ENCODE results near the gene AHNAK2.
"Not testable (repeated sequence)": the region's sequence is repeated elsewhere in the genome, so short reads cannot be mapped to it uniquely, and the experiment has no call there.

Gene AHNAK2

GRCh38 chr14:104924421-104925213 lies 53.6 kb downstream of the AHNAK2 start, which contains the start of gene PLD4:
Gene PLD4 (plus strand): TSS chr14:104924879. CDS start chr14:104927141, 2,262 bp downstream.
- DNase-seq: no peak

DNA sequence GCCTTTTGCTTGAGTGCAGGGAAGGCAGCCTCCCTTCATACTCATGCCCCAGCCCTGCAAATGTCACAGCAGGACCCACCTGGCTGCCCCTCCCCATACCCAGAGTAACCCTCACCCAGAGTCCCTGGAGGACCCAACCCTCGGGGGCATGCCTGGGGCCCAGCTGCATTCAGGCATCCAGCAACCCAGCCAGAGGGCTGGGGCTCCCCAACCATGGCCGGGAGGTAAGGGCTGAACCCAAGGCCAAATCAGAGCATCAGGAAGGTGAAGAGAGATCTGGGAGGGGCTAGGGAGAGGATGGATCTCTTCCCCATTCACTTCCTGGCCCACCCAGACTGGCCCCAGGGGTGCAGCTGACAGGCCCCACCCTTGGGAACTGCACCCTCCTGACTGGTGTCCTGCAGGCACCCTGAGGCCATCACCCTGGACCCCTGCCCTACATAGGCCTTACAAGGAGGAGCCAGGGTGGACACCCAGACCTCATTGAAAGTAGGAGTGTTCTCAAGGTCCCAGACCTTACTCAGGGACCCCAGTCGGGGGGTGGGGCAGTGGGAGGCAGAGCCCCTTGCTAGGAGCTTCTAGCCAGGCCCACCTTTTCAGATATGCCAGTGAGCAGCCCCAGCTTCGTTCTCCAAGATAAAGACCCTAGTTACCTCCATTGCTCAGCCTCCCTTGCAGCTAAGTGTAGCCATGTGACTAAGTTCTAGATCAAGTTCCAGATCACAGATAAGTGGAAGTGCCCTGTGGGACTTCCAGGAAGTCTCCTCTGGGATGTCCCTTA lies 54.3 kb downstream of the AHNAK2 start:
- no peak for DNase-seq

- DNase-seq: no peak
These were observed 58.2 kb downstream of the AHNAK2 start for GRCh38 chr14:104919993-104920315.

DNA sequence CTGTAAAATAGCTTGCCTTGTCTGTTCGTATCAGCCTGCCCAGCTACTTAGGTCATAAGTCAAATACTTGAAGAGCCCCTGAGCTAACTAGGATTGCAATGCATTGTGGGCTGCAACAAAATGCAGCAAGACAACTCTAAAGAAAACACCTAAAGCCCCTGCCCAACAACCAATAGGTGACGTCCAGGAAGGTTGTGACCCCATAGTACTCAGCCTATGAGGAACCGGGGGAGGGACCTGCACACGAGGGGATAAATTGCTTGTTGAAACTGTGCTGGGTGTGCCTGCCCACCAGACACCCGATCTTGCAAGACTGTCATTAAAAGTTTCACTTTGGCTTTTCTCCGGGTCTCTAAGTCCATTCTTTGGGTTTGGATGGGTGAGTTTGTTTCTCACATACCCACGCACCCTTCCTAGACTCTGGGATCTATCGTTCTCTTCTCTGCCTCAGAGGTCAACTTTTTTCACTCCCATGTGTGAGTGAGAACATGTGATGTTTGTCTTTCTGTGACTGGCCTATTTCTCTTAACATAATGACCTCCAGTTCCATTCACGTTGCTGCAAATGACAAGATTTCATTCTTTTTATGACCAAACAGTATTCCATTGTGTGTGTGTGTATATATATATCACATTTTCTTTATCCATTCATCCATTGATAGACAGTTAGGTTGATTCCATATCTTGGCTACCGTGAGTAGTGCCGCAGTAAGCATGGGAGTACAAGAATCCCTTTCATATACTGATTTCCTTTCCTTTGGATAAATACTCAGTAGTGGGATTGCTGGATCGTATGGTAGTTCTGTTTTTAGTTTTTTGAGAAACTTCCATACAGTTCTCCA lies 58.8 kb downstream of the AHNAK2 start:
- DNase-seq: not testable (repeated sequence)

- DNase-seq: no peak
These were observed 60.2 kb downstream of the AHNAK2 start for GRCh38 chr14:104917993-104918392.

DNA sequence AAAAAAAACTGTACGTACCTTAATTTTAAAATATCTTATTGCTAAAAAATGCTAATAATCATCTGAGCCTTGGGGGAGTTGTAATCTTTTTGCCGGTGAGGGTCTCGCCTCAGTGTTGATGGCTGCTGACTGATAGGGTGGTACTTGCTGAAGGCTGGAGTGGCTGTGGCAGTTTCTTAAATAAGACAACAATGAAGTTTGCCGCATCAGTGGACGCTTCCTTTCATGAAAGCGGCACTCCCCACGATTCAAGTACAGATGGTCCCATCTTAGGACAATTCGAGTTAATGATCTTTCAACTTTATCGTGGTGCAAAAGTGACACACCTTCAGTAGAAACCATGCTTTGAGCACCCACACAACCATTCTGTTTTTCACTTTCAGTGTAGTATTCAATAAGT lies 61.1 kb downstream of the AHNAK2 start:
- no peak for DNase-seq

- DNase-seq: peak; percentile 91
These were observed 64.7 kb downstream of the AHNAK2 start for GRCh38 chr14:104913435-104913834.

- no peak for DNase-seq
These were observed 66.1 kb downstream of the AHNAK2 start for GRCh38 chr14:104912053-104912452.

- DNase-seq: no peak
These were observed 69.9 kb downstream of the AHNAK2 start for GRCh38 chr14:104908303-104908702.

DNA sequence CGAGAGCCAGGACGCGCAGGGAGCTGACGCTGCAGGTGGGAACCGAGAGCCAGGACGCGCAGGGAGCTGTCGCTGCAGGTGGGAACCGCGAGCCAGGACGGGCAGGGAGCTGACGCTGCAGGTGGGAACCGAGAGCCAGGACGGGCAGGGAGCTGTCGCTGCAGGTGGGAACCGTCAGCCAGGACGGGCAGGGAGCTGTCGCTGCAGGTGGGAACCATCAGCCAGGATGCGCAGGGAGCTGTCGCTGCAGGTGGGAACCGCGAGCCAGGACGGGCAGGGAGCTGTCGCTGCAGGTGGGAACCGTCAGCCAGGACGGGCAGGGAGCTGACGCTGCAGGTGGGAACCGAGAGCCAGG lies 72.6 kb downstream of the AHNAK2 start:
- DNase-seq: not testable (repeated sequence)

DNA sequence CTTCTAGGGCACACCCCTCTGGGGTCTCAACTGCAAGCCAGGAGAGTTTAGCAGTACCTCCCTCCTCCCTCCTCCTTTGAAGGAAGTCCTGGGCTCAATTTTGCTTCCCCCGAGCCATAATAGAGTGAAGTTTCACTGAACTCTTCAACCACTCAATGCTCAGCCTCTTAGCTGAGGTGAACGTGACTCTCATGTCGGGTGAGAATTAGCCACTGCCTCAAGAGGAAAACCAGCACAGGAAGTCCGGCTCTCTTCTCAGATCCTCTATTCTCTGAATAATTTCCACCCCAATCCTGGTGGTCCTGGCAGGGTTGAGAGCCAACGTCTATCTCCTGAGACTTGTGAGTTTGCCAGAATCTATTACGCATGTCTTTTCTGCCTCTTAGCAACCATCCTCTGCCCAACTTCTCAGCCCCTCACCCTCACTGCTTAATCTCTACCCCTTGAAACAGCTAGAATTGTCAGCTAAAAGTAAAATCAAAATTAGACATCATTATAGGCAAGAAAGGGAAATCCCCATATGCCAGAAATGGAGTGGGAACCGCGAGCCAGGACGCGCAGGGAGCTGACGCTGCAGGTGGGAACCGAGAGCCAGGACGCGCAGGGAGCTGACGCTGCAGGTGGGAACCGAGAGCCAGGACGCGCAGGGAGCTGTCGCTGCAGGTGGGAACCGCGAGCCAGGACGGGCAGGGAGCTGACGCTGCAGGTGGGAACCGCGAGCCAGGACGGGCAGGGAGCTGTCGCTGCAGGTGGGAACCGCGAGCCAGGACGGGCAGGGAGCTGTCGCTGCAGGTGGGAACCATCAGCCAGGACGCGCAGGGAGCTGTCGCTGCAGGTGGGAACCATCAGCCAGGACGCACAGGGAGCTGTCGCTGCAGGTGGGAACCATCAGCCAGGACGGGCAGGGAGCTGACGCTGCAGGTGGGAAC lies 73.3 kb downstream of the AHNAK2 start:
- DNase-seq: not testable (repeated sequence)

GRCh38 chr14:104903990-104904389 lies 74.2 kb downstream of the AHNAK2 start:
- DNase-seq: no peak

DNA sequence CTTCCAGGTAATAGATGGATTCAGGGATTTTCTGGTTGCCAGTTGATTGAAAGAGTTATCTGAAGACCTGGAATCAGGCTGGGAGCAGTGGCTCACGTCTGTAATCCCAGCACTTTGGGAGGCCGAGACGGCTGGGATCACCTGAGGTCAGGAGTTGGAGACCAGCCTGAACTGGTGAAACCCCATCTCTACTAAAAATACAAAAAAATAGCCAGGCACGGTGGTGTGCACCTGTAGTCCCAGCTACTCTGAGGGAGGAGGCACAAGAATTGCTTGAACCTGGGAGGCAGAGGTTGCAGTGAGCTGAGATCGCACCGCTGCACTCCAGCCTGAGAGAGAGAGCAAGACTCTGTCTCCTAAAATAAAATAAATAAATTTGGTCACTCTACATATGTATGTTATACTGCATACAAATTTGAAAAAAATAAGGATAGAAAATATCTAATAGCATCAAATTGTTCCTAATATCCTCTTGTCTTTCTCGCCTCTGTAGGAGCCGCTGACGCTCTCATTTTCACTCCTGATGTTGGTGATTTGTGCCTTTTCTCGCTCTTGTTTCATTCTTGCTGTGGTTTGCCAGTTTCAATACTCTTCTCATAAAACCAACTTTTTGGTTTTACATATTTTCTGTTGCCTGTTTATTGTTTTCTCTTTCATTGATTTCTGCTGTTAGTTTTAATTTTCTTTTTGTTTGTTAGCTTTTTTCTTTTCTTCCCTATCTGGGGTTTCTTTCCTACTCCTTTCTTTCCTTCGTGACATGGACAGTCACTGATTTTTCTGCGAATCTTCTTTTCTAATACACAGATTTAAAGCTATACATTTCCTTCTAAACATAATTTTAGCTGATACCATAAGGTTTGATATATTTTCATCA lies 77.3 kb downstream of the AHNAK2 start:
- no peak for DNase-seq

GRCh38 chr14:104899781-104900180 lies 78.4 kb downstream of the AHNAK2 start:
- DNase-seq: no peak

- no peak for DNase-seq
These were observed 79.2 kb downstream of the AHNAK2 start for GRCh38 chr14:104898870-104899510.

DNA sequence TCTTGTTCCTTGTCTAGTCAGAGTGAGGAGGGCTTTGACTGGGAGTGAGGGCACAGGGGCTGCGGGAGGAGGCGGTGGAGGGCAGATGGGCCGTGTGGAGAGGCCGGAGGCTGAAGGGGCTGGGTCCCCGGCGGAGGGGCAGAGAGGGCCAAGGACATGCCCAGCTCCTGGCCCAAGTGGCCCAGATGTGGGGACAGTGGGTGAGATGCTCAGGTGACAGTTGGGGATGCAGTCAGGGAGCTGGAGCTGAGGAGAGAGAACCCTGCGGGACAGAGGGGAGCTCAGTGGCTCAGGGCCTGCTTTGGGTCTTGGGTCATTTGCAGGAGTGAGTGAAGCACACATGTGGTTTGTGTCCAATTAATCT lies 80.0 kb downstream of the AHNAK2 start:
- no peak for DNase-seq

GRCh38 chr14:104897330-104898194 lies 80.6 kb downstream of the AHNAK2 start:
- DNase-seq: no peak

DNA sequence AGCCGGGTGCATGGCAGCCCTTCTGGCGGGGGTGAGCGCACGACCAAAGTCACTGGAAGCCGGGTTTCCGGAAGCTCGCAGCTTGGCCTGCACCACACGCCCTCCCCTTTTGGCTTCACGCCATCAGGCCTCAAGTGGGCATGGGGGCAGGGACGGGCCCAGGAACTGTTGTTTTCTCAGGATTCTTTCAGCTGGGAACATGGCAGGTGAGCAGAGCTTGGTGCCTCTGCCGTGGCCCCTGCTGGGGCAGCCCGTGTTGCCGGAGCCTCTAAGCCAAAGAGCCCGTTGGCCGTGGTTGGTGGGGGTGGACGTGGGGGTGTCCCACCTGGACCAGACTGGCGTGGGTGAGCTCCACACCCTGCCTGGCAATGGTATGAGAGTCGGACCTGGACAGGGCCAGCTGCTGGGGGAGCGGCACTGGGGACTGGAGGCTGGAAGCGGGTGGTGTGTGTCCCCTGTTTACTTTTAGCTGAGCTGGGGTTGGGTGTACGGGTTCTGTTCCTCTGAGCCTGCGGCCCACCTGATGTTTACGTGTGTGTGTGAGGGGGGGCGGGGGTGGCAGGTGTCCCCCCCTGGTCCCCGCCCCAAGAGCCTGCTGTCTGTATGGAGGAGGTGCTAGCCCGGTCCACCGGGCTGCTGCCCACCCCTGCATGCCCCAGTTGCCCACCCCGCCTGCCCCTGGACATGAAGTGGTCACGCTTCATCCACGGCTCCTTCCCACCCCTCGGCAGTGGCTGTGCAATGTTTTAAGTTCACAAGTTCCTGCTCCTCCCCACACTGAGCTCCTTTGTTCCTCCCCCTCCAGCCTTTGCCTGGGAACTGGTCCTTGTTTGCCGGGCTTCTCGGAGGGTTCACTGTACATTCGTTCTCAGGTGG lies 82.2 kb downstream of the AHNAK2 start:
- DNase-seq: peak; percentile 88
